Measurements from ENCODE around the gene RETREG1. TPM values are rescaled to one million over a fixed set of nuclear protein-coding genes. Genes with fewer than 3 reads are reported as not detected.

RETREG1 gene
- total RNA-seq, 1 experiment from 2014 or later = 3.4 TPM

DNA sequence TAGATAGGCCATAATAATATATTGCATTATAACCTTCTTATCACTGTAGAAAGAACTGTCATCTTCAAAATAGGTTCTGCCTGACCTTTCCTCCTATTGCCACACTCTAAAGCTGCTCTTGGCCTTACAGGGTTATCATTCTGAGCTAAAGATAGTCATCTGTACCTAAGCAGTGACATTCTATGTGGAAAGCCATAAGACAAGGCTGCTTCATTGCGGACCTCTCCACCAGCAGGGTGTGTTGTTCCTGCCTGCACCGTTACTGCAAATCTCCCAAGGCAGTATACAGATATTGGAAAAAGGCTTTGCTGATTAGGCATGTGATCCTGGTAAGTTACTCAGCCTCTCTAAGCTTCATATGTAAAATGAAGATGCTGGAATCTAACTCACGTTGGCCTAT lies 159.3 kb downstream of the RETREG1 start:
- H3K27ac ChIP-seq (ENCODE audit: insufficient read length, low read depth, low read length) = no peak overlapping the region
- H2AK5ac ChIP-seq (ENCODE audit: insufficient read length, low read length) = no peak overlapping the region
- Mint-ChIP-seq H3K36me3 (ENCODE audit: insufficient read depth in 1 of 3, low read depth in 3 of 3) (peaks cover 21 to 63% (median 54%) of the 10 kb centered on the region in 3 experiments; a peak in 6 of 7 replicates), H3K4me1 (peaks cover 3 to 8% of the 10 kb centered on the region in 2 experiments), H3K27ac (no peak overlapping the region), H3K27me3 (ENCODE audit: low read depth) (no peaks in the 10 kb centered on the region), H3K4me3 (no peak overlapping the region), H3K9me3 (no peaks in the 10 kb centered on the region)
- H3K9ac ChIP-seq (ENCODE audit: extremely low read depth, insufficient read length, low read length) = no peak overlapping the region
- no peak overlapping the region for H2BK20ac ChIP-seq (ENCODE audit: low read depth, low read length, poor library complexity, severe bottlenecking)
- no peaks in the 10 kb centered on the region; the same call in 1 of the 2 replicates for H3K79me2 ChIP-seq (ENCODE audit: insufficient read depth, low read length)
- H2BK5ac ChIP-seq (ENCODE audit: insufficient read length, low read length) = no peak overlapping the region
- no peak overlapping the region for H2BK12ac ChIP-seq (ENCODE audit: insufficient read length, low read depth, low read length)
- H3K79me1 ChIP-seq (ENCODE audit: insufficient read depth, low read depth, low read length, poor library complexity, severe bottlenecking) = no peaks in the 10 kb centered on the region
- H3K4me2 ChIP-seq (ENCODE audit: insufficient read depth, insufficient read length, low read length) = no peak overlapping the region
- no peak overlapping the region for H2AFZ ChIP-seq (ENCODE audit: low read length)
- H3T11ph ChIP-seq (ENCODE audit: low read length) = no peak overlapping the region
- H3K27me3 ChIP-seq (ENCODE audit: insufficient read depth, low read length) = no peaks in the 10 kb centered on the region
- H3K23me2 ChIP-seq (ENCODE audit: insufficient read length, low read depth, low read length, poor library complexity, severe bottlenecking) = no peaks in the 10 kb centered on the region
- no peak for DNase-seq
- H4K91ac ChIP-seq (ENCODE audit: insufficient read length, low read depth, low read length) = no peak overlapping the region
- H4K5ac ChIP-seq (ENCODE audit: insufficient read length, low read depth, low read length) = no peak overlapping the region
- H4K8ac ChIP-seq (replicated peaks; ENCODE audit: insufficient read length, low read depth, low read length) = no peak overlapping the region
- no peak for TF ChIP-seq CTCF (conservative IDR thresholded peaks at IDR 0.05)
- no peak overlapping the region for H3K18ac ChIP-seq (ENCODE audit: insufficient read length, low read depth, low read length)
- no peak overlapping the region for H3K23ac ChIP-seq (ENCODE audit: insufficient read length, low read depth, low read length)
- no peak overlapping the region for H2BK120ac ChIP-seq (ENCODE audit: low read depth, low read length, poor library complexity, severe bottlenecking)
- H3K9me3 ChIP-seq (ENCODE audit: control insufficient read depth, low read depth, low read length) = no peaks in the 10 kb centered on the region
- H3K4me1 ChIP-seq (ENCODE audit: insufficient read depth, low read length) = no peaks in the 10 kb centered on the region
- WGBS (ENCODE audit: extremely low coverage, insufficient read length, low lambda C conversion rate) = no CpG with 5 or more reads among the region's 3 CpGs
- no peak overlapping the region for H3K56ac ChIP-seq (ENCODE audit: insufficient read length, low read depth, low read length)
- H3K4ac ChIP-seq (ENCODE audit: low read depth, low read length) = no peak overlapping the region
- no peak overlapping the region for H2BK15ac ChIP-seq (ENCODE audit: low read depth, low read length)
- no peak overlapping the region for H3K14ac ChIP-seq (ENCODE audit: insufficient read depth, low read length)
- H4K20me1 ChIP-seq (ENCODE audit: control insufficient read depth, insufficient read depth, insufficient read length) = no peaks in the 10 kb centered on the region
